OCI-LY1 (cell line): ENCODE results near the gene ZMIZ1.

Source experiments
- H2AFZ ChIP-seq: fragments of 200-600 bp; sonication (generic), shearing (Covaris generic); 2 replicates; pipeline ENCODE4 v1.6.0; 2014; ENCODE audit warnings: antibody characterized with exemption, mild to moderate bottlenecking, low read length
- H3F3A ChIP-seq: fragments of 200-600 bp; sonication (generic), shearing (Covaris generic); 2 replicates; pipeline ENCODE4 v1.6.0; 2014; ENCODE audit warnings: mild to moderate bottlenecking, antibody characterized with exemption, low read length, moderate library complexity; ENCODE audit not compliant: insufficient read depth
- H3K27ac ChIP-seq: fragments of 200-600 bp; sonication (generic); 2 replicates; pipeline ENCODE4 v1.5.1; 2014; ENCODE audit warnings: low read length, mixed run types, mild to moderate bottlenecking, low read depth; ENCODE audit not compliant: poor library complexity, severe bottlenecking
- H3K27me3 ChIP-seq: fragments of 200-600 bp; sonication (generic); 2 replicates; pipeline ENCODE4 v1.6.0; 2014; ENCODE audit warnings: antibody characterized with exemption, mild to moderate bottlenecking, low read length, moderate library complexity; ENCODE audit not compliant: insufficient read depth
- H3K36me3 ChIP-seq: fragments of 200-600 bp; sonication (generic); 2 replicates; pipeline ENCODE4 v1.6.1; 2014; ENCODE audit warnings: mild to moderate bottlenecking, antibody characterized with exemption, low read length, moderate library complexity, mixed read lengths; ENCODE audit not compliant: insufficient read depth
- H3K4me1 ChIP-seq: fragments of 200-600 bp; sonication (generic); 2 replicates; pipeline ENCODE4 v1.5.1; 2014; ENCODE audit warnings: mild to moderate bottlenecking, low read length, moderate library complexity; ENCODE audit not compliant: insufficient read depth, severe bottlenecking
- H3K4me2 ChIP-seq: fragments of 200-600 bp; sonication (generic), shearing (Covaris generic); 2 replicates; pipeline ENCODE4 v1.6.1; 2014; ENCODE audit warnings: low read length
- H3K4me3 ChIP-seq: fragments of 200-600 bp; sonication (generic); 2 replicates; pipeline ENCODE4 v1.5.1; 2014; ENCODE audit warnings: low read length, low read depth, mild to moderate bottlenecking, mixed read lengths; ENCODE audit not compliant: poor library complexity, severe bottlenecking
- H3K79me2 ChIP-seq: fragments of 200-600 bp; shearing (Covaris generic); 2 replicates; pipeline ENCODE4 v1.6.1; 2016; ENCODE audit warnings: mixed run types, low read length, mixed read lengths; ENCODE audit not compliant: insufficient read depth
- H3K9ac ChIP-seq: fragments of 200-600 bp; sonication (generic), shearing (Covaris generic); 2 replicates; pipeline ENCODE4 v1.6.1; 2014; ENCODE audit warnings: mild to moderate bottlenecking, low read length, mixed read lengths
- H3K9me2 ChIP-seq: fragments of 200-600 bp; sonication (generic), shearing (Covaris generic); 2 replicates; pipeline ENCODE4 v1.6.1; 2014; ENCODE audit warnings: low read depth, mild to moderate bottlenecking, low read length, mixed read lengths
- H3K9me3 ChIP-seq: fragments of 200-600 bp; shearing (Covaris generic); 2 replicates; pipeline ENCODE4 v1.6.1; 2014; ENCODE audit warnings: low read length, mixed read lengths
- H4K20me1 ChIP-seq: fragments of 200-600 bp; sonication (generic), shearing (Covaris generic); 2 replicates; pipeline ENCODE4 v1.6.0; 2016; ENCODE audit warnings: mild to moderate bottlenecking, low read length; ENCODE audit not compliant: insufficient read depth
- EZH2 ChIP-seq: fragments of 200-600 bp; sonication (generic), shearing (Covaris generic); IDR thresholded peaks from 2 replicates; pipeline ENCODE4 v1.8.0; 2017; ENCODE audit warnings: borderline replicate concordance, mixed run types, mild to moderate bottlenecking, antibody characterized with exemption, low read length, moderate library complexity, mixed read lengths
- TF ChIP-seq, protein P1 (sequence below): fragments of 200-600 bp; sonication (generic), shearing (Covaris generic); IDR thresholded peaks from 2 replicates; pipeline ENCODE4 v1.5.1; 2017; ENCODE audit warnings: mild to moderate bottlenecking, antibody characterized with exemption, low read length, moderate library complexity, mixed read lengths

ZMIZ1 gene

DNA sequence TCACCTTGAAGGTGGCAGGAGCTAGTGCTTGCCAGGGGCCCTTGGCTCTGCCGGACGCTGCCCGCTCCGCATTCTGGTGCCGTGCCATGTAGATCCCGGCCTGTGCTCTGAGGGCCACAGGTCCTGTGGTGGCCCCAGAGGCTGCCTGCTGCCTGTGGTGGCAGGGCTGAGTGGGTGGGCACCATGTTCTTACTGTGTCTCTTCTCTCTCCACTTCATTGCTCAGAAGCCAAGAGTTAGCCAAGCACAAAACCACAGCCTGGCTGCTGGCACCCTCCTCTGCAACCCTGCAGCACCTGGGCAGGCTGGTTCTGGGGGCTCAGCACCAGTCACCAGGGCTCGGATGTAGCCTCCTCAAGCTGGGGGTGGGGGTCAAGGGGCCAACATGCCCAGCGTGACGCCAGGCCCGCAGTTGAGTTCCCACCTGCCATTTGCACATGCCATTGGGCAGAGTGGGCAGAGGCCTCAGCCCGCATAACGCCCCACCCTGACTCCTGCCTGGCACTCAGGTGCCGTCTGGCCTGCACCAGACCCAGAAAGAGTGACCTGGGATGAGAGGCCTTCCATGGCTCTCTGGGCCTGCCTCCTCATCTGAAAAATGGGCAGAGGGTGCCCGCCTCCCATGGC is 16.3 kb downstream of the ZMIZ1 start:
- Histone ChIP-seq H3K4me2 (no peak overlapping the region), H4K20me1 (no peaks in the 10 kb centered on the region), H3K4me1 (peaks cover 9% of the 10 kb centered on the region), H3K9me3 (no peaks in the 10 kb centered on the region), H3K27ac (no peak overlapping the region), H3K9me2 (no peaks in the 10 kb centered on the region), H3K79me2 (no peaks in the 10 kb centered on the region), H3K27me3 (peaks cover 15% of the 10 kb centered on the region), H3K9ac (no peak overlapping the region), H3K4me3 (no peak overlapping the region), H2AFZ (no peak overlapping the region), H3K36me3 (no peaks in the 10 kb centered on the region), H3F3A (no peaks in the 10 kb centered on the region)
- no peak for TF ChIP-seq EZH2
- TF ChIP-seq, protein P1, sequence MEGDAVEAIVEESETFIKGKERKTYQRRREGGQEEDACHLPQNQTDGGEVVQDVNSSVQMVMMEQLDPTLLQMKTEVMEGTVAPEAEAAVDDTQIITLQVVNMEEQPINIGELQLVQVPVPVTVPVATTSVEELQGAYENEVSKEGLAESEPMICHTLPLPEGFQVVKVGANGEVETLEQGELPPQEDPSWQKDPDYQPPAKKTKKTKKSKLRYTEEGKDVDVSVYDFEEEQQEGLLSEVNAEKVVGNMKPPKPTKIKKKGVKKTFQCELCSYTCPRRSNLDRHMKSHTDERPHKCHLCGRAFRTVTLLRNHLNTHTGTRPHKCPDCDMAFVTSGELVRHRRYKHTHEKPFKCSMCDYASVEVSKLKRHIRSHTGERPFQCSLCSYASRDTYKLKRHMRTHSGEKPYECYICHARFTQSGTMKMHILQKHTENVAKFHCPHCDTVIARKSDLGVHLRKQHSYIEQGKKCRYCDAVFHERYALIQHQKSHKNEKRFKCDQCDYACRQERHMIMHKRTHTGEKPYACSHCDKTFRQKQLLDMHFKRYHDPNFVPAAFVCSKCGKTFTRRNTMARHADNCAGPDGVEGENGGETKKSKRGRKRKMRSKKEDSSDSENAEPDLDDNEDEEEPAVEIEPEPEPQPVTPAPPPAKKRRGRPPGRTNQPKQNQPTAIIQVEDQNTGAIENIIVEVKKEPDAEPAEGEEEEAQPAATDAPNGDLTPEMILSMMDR: no peak

DNA sequence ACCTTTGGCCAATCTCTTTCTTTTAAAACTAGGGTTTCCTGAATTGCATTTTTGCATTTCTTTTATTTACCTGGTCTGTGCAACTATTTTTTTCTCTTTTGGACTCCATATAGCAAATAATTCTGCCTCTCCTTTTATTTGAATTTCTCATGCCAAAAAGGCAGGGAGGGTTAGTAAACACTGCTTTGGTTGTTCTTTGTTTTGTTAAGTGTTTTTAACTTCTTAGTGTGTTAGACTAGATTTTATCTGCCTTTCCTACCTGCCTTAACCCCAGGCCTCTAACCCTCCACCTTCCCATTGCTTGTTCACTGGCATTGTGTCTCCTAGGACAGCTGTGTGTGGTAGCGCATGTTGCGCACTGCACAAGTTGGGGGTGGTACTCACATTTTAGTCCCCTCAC is 18.1 kb downstream of the ZMIZ1 start:
- no peak overlapping the region for H3K27ac ChIP-seq
- no peak for TF ChIP-seq EZH2
- TF ChIP-seq, protein P1: no peak
- no peaks in the 10 kb centered on the region for H3K79me2 ChIP-seq

DNA sequence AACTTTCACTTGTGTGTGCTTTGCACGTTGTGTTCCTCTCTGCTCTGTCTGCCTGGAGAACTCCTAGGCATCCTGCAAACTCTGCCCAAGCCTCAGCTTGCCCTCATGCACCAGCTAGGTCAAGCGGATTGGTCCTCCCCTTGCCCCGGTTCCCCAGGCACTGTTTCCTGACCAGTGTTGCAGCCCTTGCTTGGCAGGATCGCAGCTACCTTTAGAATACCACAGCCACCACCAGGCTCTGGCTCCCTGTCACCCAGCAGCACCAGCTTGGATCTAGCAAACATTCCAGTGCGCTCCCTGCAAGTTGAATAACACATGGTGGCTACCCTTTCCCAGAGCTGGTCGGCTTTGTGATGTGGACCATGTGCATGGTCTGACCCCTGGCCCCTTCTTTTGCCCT is 19.0 kb downstream of the ZMIZ1 start:
- Histone ChIP-seq H3K4me1 (peaks cover 9% of the 10 kb centered on the region), H3K27ac (no peak overlapping the region), H3K9me2 (no peaks in the 10 kb centered on the region)

More for the DNA sequence above, 18.1 kb downstream of the ZMIZ1 start:
- Histone ChIP-seq H3K9ac (no peak overlapping the region), H3F3A (no peaks in the 10 kb centered on the region), H2AFZ (no peak overlapping the region), H3K4me3 (no peak overlapping the region), H3K4me2 (no peak overlapping the region), H3K9me3 (no peaks in the 10 kb centered on the region), H3K4me1 (peaks cover 9% of the 10 kb centered on the region), H3K36me3 (no peaks in the 10 kb centered on the region), H3K9me2 (no peaks in the 10 kb centered on the region), H3K27me3 (peaks cover 15% of the 10 kb centered on the region), H4K20me1 (no peaks in the 10 kb centered on the region)

More for the DNA sequence above, 19.0 kb downstream of the ZMIZ1 start:
- H3K9me3 ChIP-seq: no peaks in the 10 kb centered on the region
- no peak overlapping the region for H3K4me2 ChIP-seq
- no peak for TF ChIP-seq EZH2
- TF ChIP-seq, protein P1: no peak
- H3K9ac ChIP-seq: no peak overlapping the region
- no peak overlapping the region for H2AFZ ChIP-seq
- H3K27me3 ChIP-seq: peaks cover 11% of the 10 kb centered on the region
- no peaks in the 10 kb centered on the region for H4K20me1 ChIP-seq
- no peaks in the 10 kb centered on the region for H3K79me2 ChIP-seq
- H3K4me3 ChIP-seq: no peak overlapping the region
- H3F3A ChIP-seq: no peaks in the 10 kb centered on the region
- H3K36me3 ChIP-seq: no peaks in the 10 kb centered on the region
